GM18868 (cell line): ENCODE measurements around the gene BIRC5.

ENCODE experiments used
- ATAC-seq: cut with Tn5 transposase; IDR thresholded peaks from one replicate; pipeline ENCODE4 v1.9.1; 2021; ENCODE audit warnings: mild to moderate bottlenecking, moderate library complexity; ENCODE audit not compliant: unreplicated experiment

The BIRC5 gene

GRCh38 chr17:78255029-78255656 lies 41.1 kb downstream of the BIRC5 start:
- ATAC-seq = no peak

GRCh38 chr17:78255953-78256706 lies 42.1 kb downstream of the BIRC5 start:
- ATAC-seq = no peak

- ATAC-seq = no peak
Observed at GRCh38 chr17:78256707-78257591, 42.9 kb downstream of the BIRC5 start.

GRCh38 chr17:78257810-78258322 lies 43.8 kb downstream of the BIRC5 start:
- ATAC-seq = no peak

GRCh38 chr17:78258323-78259191 lies 44.5 kb downstream of the BIRC5 start:
- no peak for ATAC-seq

GRCh38 chr17:78259192-78259554 lies 45.1 kb downstream of the BIRC5 start:
- no peak for ATAC-seq

- no peak for ATAC-seq
Observed at GRCh38 chr17:78263063-78263735, 49.1 kb downstream of the BIRC5 start.

- ATAC-seq = no peak
Observed at GRCh38 chr17:78263736-78264340, 49.8 kb downstream of the BIRC5 start.

GRCh38 chr17:78264590-78264989 lies 50.5 kb downstream of the BIRC5 start:
- ATAC-seq = no peak

GRCh38 chr17:78265121-78265520 lies 51.1 kb downstream of the BIRC5 start:
- no peak for ATAC-seq

- ATAC-seq = no peak
Observed at GRCh38 chr17:78266231-78266631, 52.2 kb downstream of the BIRC5 start.

GRCh38 chr17:78266771-78267170 lies 52.7 kb downstream of the BIRC5 start:
- no peak for ATAC-seq

- ATAC-seq = no peak
Observed at GRCh38 chr17:78267253-78268073, 53.4 kb downstream of the BIRC5 start.

- no peak for ATAC-seq
Observed at GRCh38 chr17:78268191-78268874, 54.3 kb downstream of the BIRC5 start.

- no peak for ATAC-seq
Observed at GRCh38 chr17:78268951-78269905, 55.2 kb downstream of the BIRC5 start.

GRCh38 chr17:78269955-78270381 lies 55.9 kb downstream of the BIRC5 start:
- no peak for ATAC-seq
